ENCODE data around the gene KIF6.

DNA sequence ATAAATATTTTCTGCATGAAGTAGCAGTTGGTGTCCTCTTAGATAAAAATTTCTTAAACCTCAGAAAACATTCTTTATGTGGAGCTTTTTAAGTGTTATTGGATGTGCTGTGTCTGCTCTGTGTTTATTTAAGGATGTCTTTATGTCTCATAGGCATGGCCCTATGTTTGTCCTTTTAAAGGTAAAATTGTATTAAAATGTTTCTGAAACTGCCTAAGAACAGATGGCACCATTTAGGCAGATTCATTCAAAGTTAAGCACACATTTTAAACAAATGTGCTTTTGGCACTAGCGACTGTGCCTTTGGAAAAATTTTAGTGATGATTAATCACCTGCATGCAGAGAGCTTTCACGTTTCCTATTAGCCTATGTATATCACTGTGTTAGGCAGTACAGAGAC lies 125.2 kb downstream of the KIF6 start:
- TF ChIP-seq, protein P1, sequence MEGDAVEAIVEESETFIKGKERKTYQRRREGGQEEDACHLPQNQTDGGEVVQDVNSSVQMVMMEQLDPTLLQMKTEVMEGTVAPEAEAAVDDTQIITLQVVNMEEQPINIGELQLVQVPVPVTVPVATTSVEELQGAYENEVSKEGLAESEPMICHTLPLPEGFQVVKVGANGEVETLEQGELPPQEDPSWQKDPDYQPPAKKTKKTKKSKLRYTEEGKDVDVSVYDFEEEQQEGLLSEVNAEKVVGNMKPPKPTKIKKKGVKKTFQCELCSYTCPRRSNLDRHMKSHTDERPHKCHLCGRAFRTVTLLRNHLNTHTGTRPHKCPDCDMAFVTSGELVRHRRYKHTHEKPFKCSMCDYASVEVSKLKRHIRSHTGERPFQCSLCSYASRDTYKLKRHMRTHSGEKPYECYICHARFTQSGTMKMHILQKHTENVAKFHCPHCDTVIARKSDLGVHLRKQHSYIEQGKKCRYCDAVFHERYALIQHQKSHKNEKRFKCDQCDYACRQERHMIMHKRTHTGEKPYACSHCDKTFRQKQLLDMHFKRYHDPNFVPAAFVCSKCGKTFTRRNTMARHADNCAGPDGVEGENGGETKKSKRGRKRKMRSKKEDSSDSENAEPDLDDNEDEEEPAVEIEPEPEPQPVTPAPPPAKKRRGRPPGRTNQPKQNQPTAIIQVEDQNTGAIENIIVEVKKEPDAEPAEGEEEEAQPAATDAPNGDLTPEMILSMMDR (IDR thresholded peaks at IDR 0.05; ENCODE audit: insufficient read depth, low read depth, low read length), result no peak
- TF ChIP-seq EZH2 (IDR thresholded peaks at IDR 0.05; ENCODE audit: insufficient read depth, low read length), result no peak
